GM12891 (cell line): ENCODE measurements around the gene PEX5L.
A peak's percentile ranks its signal among the peaks of the same experiment; 100 is the strongest.

ENCODE experiments used
- DNase-seq: peaks from one replicate; pipeline ENCODE4 v3.0.0; 2011; ENCODE audit warnings: low spot score; ENCODE audit not compliant: insufficient read length
- FAIRE-seq: peaks from 2 replicates; lab custom pipeline; 2011; peaks lifted over from hg19 to GRCh38; lab: Jason Lieb, UNC
- PAX5 ChIP-seq: IDR thresholded peaks from 2 replicates; pipeline ENCODE4 v1.6.1; 2011; ENCODE audit warnings: low read length, moderate library complexity, mild to moderate bottlenecking; ENCODE audit not compliant: insufficient read depth, severe bottlenecking
- POLR2A ChIP-seq: IDR thresholded peaks from 2 replicates; pipeline ENCODE4 v1.6.1; 2011; ENCODE audit warnings: low read depth, low read length, control low read depth
- POLR2AphosphoS5 ChIP-seq: IDR thresholded peaks from 2 replicates; pipeline ENCODE4 v1.6.1; 2011; ENCODE audit warnings: low read depth, low read length, control low read depth
- POU2F2 ChIP-seq: IDR thresholded peaks from 2 replicates; pipeline ENCODE4 v1.6.1; 2011; ENCODE audit warnings: low read depth, mild to moderate bottlenecking, control low read depth, low read length, moderate library complexity
- SPI1 ChIP-seq: IDR thresholded peaks from 2 replicates; pipeline ENCODE4 v1.6.1; 2011; ENCODE audit warnings: low read depth, low read length, control low read depth
- TAF1 ChIP-seq: IDR thresholded peaks from 2 replicates; pipeline ENCODE4 v1.6.1; 2011; ENCODE audit warnings: low read depth, low read length, control low read depth

Gene PEX5L

DNA sequence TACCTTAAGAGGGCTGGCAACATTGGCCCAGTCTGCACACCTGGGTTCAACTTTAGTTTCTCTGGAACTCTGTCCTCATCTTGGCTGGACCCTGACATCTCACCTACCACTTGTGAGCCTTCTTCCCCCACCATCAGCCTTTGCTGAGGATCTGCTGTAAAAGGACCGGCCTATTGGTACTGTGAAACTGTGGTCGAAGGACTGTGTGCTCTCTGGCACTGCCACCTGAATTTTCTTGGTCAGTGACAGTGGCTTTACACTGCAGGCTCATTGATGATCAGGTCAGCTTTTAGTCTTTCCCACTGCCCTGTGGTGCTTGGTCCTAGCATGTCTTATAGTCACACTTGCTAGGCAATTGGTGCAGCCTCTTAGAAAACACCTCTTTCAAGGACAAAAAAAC lies 86.9 kb downstream of the PEX5L start:
- no peak for FAIRE-seq

DNA sequence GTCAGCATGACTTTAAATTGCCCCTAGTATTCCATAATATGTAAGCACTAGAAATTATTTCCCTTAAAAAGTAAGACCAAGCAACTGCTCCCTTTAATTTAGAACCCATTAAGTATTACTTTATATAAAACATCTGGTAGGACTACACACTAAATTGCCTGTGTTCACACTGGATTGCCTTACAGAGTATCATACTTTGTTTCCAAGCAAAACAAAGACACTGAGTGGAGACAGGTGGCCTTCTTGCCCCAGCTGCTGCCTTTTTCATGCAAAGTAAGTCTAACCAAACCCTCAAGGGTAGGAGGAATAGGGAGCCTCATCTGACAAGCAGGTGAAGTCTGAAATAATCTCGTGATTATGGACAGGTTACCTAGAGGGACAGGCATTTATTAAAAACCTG lies 87.3 kb downstream of the PEX5L start:
- DNase-seq: no peak
- no peak for TF ChIP-seq POLR2A
- TF ChIP-seq SPI1: no peak
- no peak for TF ChIP-seq POLR2AphosphoS5
- TF ChIP-seq TAF1: no peak
- no peak for TF ChIP-seq PAX5
- no peak for TF ChIP-seq POU2F2
- FAIRE-seq: peak; percentile 33

More for the DNA sequence above, 86.9 kb downstream of the PEX5L start:
- no peak for TF ChIP-seq POLR2A
- DNase-seq: no peak

DNA sequence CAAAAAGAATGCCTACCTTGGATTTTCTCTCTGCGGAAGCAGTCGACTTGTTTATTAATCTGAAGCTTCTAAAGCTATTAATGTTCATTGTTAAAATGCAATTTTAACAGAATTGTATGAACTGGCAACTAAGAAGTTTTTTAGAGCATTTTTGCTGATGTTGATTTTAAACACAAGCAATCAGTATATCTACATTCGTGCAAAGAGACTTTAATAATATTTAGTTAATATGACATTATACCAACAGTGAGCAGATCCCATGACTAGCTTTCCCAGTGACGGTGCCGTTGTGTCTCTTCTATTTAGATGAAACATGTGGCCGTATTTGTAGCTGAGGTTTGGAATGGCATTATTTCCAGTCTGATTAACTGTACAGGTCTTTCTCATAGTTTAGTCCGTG lies 88.0 kb downstream of the PEX5L start:
- FAIRE-seq (no peak), DNase-seq (no peak)
- TF ChIP-seq POU2F2: no peak
- TF ChIP-seq SPI1: no peak
- TF ChIP-seq POLR2AphosphoS5: no peak
- TF ChIP-seq PAX5: no peak
- no peak for TF ChIP-seq POLR2A
- no peak for TF ChIP-seq TAF1

DNA sequence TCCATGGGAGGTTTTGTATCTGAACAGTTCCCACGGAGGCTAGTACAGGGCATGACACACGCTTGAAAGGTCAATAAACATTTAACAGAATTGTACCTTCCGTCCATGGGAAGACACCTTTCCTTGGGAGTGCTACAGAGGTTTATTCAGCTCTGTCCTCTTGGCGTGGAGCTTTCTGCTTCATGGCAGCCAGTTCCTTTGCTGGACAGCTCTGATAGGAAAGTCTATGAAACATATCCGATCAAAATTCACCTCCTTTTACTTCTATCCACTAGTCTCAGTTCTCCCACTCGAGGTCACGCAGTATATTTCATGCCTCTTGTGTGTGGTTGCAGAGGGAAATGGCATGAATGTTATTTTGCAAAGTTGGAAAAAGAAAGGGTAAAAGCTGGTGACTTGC lies 91.2 kb downstream of the PEX5L start:
- FAIRE-seq (no peak), DNase-seq (no peak)
- TF ChIP-seq TAF1: no peak
- no peak for TF ChIP-seq POU2F2
- no peak for TF ChIP-seq PAX5
- TF ChIP-seq POLR2A: no peak
- TF ChIP-seq SPI1: no peak
- TF ChIP-seq POLR2AphosphoS5: no peak

DNA sequence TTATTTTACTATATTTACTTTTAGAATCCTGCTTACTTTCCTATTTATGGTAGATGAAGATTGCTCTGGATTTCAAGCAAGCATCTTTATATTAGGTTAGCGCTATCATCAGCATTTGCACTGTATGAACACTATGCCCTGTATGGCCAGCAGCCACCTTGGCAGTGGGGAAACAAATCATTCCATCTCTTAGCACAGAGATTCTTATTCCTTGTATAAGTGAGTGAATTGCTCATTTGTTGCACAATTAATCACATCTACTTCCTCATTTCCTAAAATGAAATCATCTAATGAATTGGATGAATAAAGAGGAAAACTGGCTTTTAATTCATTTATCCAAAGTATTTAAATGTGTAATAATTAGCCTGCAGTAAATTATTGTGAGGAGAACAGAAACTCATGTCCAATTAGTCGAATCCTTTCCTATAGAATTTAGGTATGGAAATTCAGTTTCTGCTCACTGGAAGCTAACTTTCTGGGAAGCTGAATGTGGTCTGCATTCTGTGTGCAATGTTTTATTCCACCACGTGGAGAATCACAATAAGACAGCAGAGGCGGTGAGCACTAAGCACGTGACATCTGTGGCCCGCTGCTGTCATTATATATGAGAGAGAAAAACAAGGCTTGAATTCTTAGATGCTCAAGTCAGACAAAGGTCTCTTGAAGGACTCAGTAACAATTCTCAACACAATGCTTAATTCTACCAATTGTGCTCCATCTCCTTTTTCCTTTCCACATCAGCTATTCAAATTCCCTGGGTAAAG lies 93.4 kb downstream of the PEX5L start:
- FAIRE-seq (no peak), DNase-seq (no peak)
- TF ChIP-seq POU2F2 (no peak), TAF1 (no peak), POLR2AphosphoS5 (no peak), POLR2A (no peak), SPI1 (no peak), PAX5 (no peak)

DNA sequence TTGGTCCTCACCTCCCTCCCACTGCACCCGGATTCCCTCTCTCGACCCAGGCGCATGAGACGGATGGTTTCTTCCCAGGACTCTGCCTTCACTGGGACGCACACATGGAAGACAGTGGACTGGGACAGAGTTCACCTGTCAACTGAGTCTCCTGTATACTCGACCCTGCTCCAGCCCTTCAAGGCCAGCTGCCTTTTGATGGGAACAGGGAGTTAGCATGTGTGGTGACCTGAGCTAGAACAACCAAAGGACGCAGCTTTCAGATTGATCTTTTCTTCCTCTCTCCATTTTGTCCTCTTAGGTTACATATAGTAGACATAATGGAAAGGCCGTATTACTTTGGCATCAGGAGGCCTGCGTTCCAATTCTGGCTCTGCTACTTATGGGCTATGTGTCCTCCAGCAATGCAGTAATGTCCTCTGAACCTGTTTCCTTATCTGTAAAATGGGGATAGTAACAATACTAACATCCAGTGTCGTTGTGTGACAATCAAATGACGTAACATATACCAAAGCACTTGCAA lies 94.1 kb downstream of the PEX5L start:
- no peak for TF ChIP-seq TAF1
- TF ChIP-seq SPI1: no peak
- TF ChIP-seq POLR2AphosphoS5: no peak
- no peak for TF ChIP-seq PAX5
- no peak for TF ChIP-seq POU2F2
- TF ChIP-seq POLR2A: no peak
- no peak for FAIRE-seq

DNA sequence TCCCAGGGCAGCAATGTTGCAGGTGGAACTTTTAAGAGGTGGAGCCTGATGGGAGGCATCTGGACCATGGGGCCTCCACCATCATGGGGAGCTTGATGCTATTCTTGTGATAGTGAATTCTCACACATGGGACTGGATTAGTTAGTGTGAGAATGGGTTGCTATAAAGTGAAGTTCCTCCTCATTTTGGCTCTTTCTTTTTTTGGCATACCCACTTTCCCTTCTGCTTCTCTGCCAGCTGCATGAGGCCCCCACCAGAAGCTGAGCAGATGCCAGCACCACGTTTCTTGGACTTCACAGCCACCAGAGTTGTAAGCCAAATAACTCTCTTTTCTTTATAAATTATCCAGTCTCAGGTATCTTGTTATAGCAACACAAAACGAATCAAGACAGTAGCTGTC lies 101.0 kb downstream of the PEX5L start:
- FAIRE-seq (peak; percentile 16), DNase-seq (no peak)
- no peak for TF ChIP-seq POLR2AphosphoS5
- no peak for TF ChIP-seq TAF1
- TF ChIP-seq POLR2A: no peak
- TF ChIP-seq SPI1: no peak
- TF ChIP-seq POU2F2: no peak
- TF ChIP-seq PAX5: no peak

More for the DNA sequence above, 94.1 kb downstream of the PEX5L start:
- no peak for DNase-seq

DNA sequence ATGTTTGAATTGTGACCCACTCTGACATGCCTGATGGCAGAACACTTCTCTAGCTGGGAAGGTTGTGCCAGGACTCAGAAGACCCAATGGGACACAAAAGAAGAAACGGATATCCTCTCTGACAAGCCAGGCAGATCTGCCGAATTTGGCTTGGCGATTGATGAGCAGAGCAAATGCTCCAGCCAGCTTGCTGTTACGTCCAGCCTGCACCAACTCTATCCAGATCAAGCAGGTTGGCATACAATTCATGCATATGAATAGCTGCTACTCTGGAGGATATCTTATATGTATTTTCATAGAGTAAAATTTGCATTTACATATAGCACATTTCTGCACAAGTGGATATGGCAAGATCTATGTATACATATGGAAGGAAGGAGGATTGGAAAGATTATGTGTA lies 102.8 kb downstream of the PEX5L start:
- TF ChIP-seq POLR2AphosphoS5: no peak
- TF ChIP-seq PAX5: no peak
- TF ChIP-seq POU2F2: no peak
- no peak for TF ChIP-seq POLR2A
- no peak for TF ChIP-seq TAF1
- no peak for TF ChIP-seq SPI1
- FAIRE-seq (no peak), DNase-seq (no peak)

DNA sequence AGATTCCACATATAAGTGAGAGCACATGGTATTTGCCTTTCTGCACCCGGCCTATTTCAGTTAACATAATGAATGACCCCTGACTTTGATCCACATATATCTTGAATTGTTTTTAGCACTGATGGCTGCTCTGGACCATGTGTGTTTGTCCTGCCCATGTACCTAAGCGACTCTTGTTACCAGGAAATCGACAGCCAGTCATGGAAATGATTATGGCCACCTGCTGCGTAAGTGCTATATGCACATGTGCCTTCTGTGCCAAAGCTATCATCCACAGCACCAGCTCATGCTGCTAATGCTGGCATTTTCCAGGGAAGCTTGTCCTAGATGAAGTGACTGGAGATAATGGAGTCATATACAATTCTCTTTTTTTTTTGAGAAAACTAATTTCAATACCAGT lies 103.7 kb downstream of the PEX5L start:
- FAIRE-seq (no peak), DNase-seq (no peak)
- TF ChIP-seq PAX5 (no peak), POLR2A (no peak), POU2F2 (no peak)

DNA sequence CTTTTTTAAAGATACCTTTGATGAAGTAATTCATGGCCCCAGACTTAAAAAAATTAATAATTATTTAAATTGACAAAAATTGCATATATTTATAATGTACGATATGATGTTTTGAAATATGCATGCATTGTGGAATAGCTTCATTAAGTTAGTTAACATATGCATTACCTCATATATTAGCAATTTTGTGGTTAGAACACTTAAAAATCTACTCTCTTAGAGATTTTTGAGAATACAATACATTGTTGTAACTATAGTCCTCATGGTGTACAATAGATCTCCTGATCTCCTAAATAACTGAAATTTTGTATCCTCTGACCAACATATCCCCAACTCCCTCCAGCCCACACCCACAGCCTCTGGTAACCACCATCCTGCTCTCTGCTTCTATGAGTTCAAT lies 104.1 kb downstream of the PEX5L start:
- no peak for TF ChIP-seq SPI1
- TF ChIP-seq POLR2AphosphoS5: no peak
- no peak for TF ChIP-seq PAX5
- no peak for TF ChIP-seq TAF1
- TF ChIP-seq POLR2A: no peak
- TF ChIP-seq POU2F2: no peak
- DNase-seq (no peak), FAIRE-seq (no peak)

DNA sequence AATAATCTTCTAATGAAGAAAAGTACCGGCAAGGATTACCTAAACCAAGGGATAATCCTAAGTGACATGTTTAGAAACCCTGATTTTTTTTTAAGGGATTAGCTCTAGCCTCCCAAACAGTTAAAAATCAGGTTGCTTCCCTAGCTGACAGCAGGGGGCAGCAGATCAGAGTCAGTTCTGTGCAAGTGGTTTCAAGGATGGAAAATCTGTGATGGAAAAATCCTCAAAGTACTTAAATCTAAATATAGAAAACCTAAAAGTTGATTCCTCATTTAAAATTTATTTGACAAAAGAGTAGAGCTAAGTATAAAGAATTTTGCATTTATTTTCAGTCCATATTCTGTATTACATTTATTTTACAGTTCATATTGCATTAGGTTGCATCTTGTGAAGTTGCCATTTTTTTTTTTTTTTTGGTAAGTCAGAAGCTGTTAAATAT lies 107.6 kb downstream of the PEX5L start:
- TF ChIP-seq SPI1 (no peak), TAF1 (no peak), POLR2A (no peak), PAX5 (no peak), POLR2AphosphoS5 (no peak), POU2F2 (no peak)
- DNase-seq (no peak), FAIRE-seq (peak; percentile 64)

DNA sequence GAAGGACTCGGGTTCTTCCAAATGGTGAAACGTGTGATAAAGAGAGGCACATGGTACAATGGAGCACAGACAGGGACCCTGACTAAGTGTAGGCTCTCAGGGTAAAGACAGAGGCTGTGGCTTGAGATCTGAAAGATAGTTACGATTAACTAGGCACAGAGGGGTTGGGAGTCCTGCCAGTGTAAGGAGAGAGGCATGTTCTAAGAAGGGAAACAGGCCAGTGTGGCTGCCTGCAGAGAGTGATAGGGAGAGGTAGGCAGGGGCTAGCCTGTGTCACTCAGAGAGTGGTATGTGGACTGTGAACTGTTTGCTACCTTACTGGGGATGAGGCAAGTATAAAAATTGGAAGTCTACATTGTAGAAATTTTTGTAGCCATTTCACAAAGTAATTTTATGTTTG lies 109.5 kb downstream of the PEX5L start:
- TF ChIP-seq POLR2A (no peak), POU2F2 (no peak)
- DNase-seq (no peak), FAIRE-seq (no peak)
